ENCODE data around the gene SGMS1.
"Not testable (repeated sequence)": the region's sequence is repeated elsewhere in the genome, so short reads cannot be mapped to it uniquely, and the experiment has no call there.

DNA sequence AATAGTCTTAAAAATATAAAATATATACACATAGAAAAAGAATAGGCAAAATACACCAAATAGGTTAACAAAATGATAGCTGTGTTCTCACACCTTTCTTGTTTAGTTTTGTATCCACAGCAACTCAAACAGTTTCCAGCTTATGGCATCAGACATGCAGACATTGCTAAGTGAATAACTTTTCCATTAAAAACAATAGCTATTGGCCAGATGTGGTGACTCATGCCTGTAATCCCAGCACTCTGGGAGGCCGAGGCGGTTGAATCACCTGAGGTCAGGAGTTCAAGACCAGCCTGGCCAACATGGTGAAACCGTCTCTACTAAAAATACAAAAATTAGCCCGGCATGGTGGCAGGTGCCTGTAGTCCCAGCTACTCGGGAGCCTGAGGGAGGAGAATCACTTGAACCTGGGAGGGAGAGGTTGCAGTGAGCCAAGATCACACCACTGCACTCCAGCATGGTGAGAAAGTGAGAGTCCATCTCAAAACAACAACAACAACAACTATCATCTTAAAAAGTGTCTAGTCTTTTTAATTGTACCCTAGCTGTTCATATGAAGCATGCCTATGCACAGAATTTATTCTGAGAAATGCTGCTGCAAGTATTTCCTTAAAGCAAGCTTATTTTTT lies 88.9 kb downstream of the SGMS1 start:
- not testable (repeated sequence) for TF ChIP-seq SMC3 (IDR thresholded peaks at IDR 0.05); KDM5A (IDR thresholded peaks at IDR 0.05); POLR2A (IDR thresholded peaks at IDR 0.05; ENCODE audit: low read length)
- TF ChIP-seq, protein P1, sequence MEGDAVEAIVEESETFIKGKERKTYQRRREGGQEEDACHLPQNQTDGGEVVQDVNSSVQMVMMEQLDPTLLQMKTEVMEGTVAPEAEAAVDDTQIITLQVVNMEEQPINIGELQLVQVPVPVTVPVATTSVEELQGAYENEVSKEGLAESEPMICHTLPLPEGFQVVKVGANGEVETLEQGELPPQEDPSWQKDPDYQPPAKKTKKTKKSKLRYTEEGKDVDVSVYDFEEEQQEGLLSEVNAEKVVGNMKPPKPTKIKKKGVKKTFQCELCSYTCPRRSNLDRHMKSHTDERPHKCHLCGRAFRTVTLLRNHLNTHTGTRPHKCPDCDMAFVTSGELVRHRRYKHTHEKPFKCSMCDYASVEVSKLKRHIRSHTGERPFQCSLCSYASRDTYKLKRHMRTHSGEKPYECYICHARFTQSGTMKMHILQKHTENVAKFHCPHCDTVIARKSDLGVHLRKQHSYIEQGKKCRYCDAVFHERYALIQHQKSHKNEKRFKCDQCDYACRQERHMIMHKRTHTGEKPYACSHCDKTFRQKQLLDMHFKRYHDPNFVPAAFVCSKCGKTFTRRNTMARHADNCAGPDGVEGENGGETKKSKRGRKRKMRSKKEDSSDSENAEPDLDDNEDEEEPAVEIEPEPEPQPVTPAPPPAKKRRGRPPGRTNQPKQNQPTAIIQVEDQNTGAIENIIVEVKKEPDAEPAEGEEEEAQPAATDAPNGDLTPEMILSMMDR (IDR thresholded peaks at IDR 0.05): not testable (repeated sequence)

Data from A549 (cell line).